Hepatocyte (in vitro differentiated cells): Measurements from ENCODE around the gene NELL2. TPM values are rescaled to one million over a fixed set of nuclear protein-coding genes. Genes with fewer than 3 reads are reported as not detected.

Source experiments
- DNase-seq: peaks from one replicate; pipeline ENCODE4 v3.0.0-alpha.2; 2016; ENCODE audit warnings: low spot score
- H2AFZ ChIP-seq: fragments of 200-600 bp; sonication (generic); 2 replicates; pipeline ENCODE4 v1.6.0; 2016; ENCODE audit warnings: antibody characterized with exemption, mild to moderate bottlenecking
- H3K27ac ChIP-seq: fragments of 200-600 bp; sonication (generic); 2 replicates; pipeline ENCODE4 v1.5.1; 2016; ENCODE audit warnings: mild to moderate bottlenecking
- H3K27me3 ChIP-seq: fragments of 200-600 bp; sonication (generic); 2 replicates; pipeline ENCODE4 v1.6.1; 2016
- H3K36me3 ChIP-seq: fragments of 200-600 bp; sonication (generic); replicated peaks from 2 replicates; pipeline ENCODE4 v1.5.1; 2016; ENCODE audit warnings: low read depth; ENCODE audit not compliant: insufficient read depth
- H3K4me1 ChIP-seq: fragments of 200-600 bp; sonication (generic); 2 replicates; pipeline ENCODE4 v1.5.1; 2016; ENCODE audit warnings: mild to moderate bottlenecking, moderate library complexity; ENCODE audit not compliant: insufficient read depth
- H3K4me2 ChIP-seq: fragments of 200-600 bp; sonication (generic); 2 replicates; pipeline ENCODE4 v1.6.0; 2016
- H3K4me3 ChIP-seq: fragments of 200-600 bp; sonication (generic); 2 replicates; pipeline ENCODE4 v1.5.1; 2016; ENCODE audit warnings: mild to moderate bottlenecking
- H3K79me2 ChIP-seq: fragments of 200-600 bp; sonication (generic); 2 replicates; pipeline ENCODE4 v1.6.0; 2017; ENCODE audit warnings: mild to moderate bottlenecking
- H3K9me2 ChIP-seq: fragments of 200-600 bp; sonication (generic); replicated peaks from 2 replicates; pipeline ENCODE4 v1.6.0; 2017; ENCODE audit warnings: mild to moderate bottlenecking; ENCODE audit not compliant: insufficient read depth
- H3K9me3 ChIP-seq: fragments of 200-600 bp; sonication (generic); 2 replicates; pipeline ENCODE4 v1.5.1; 2016; ENCODE audit warnings: low read depth, mild to moderate bottlenecking
- H4K20me1 ChIP-seq: fragments of 200-600 bp; sonication (generic); 2 replicates; pipeline ENCODE4 v1.6.0; 2016; ENCODE audit warnings: mild to moderate bottlenecking; ENCODE audit not compliant: insufficient read depth, poor library complexity, severe bottlenecking
- CTCF ChIP-seq: fragments of 200-600 bp; sonication (generic); IDR thresholded peaks from 2 replicates; pipeline ENCODE4 v1.5.1; 2016; ENCODE audit warnings: antibody characterized with exemption, mild to moderate bottlenecking; ENCODE audit not compliant: poor library complexity
- EZH2 ChIP-seq: fragments of 200-600 bp; sonication (generic); IDR thresholded peaks from 2 replicates; pipeline ENCODE4 v1.6.1; 2016; ENCODE audit warnings: antibody characterized with exemption, mild to moderate bottlenecking, borderline replicate concordance
- EZH2phosphoT487 ChIP-seq: fragments of 200-600 bp; sonication (generic); IDR thresholded peaks from one replicate; pipeline ENCODE4 v1.6.1; 2018; ENCODE audit warnings: antibody characterized with exemption, mild to moderate bottlenecking, low read depth, moderate library complexity; ENCODE audit not compliant: unreplicated experiment, severe bottlenecking
- WGBS: methylation state at CpG from one replicate; pipeline ENCODE4 v1.1.6; 2016; ENCODE audit warnings: low lambda C conversion rate; ENCODE audit errors: missing lambda C conversion rate; 5-methylcytosine and 5-hydroxymethylcytosine counted together
- polyA plus RNA-seq: library from polyadenylated mRNA; unstranded; fragments of >200 nt; fragmentation: Nextera tagmentation; extraction: Ambion mirVana; gene quantifications from 2 replicates; pipeline ENCODE4 v1.2.1, GENCODE V29; 2016
- total RNA-seq: library from RNA; depleted of rRNA; stranded (reverse); fragments of >200 nt; gene quantifications from 2 replicates; pipeline ENCODE4 v1.2.3, GENCODE V29; 2014

The NELL2 gene
- total and polyA plus RNA-seq, 2 experiments from 2014 or later: 7.4 to 31.3 TPM

- DNase-seq: no peak
These were observed 312.6 kb downstream of the NELL2 start for GRCh38 chr12:44563486-44563885.

GRCh38 chr12:44558340-44559100 lies 317.6 kb downstream of the NELL2 start:
- no peak overlapping the region for H2AFZ ChIP-seq
- H3K9me3 ChIP-seq: no peaks in the 10 kb centered on the region
- no peaks in the 10 kb centered on the region for H4K20me1 ChIP-seq
- no peaks in the 10 kb centered on the region for H3K9me2 ChIP-seq
- H3K27me3 ChIP-seq: no peaks in the 10 kb centered on the region
- TF ChIP-seq CTCF (no peak), EZH2 (no peak), EZH2phosphoT487 (no peak)
- H3K4me3 ChIP-seq: no peak overlapping the region
- H3K27ac ChIP-seq: no peak overlapping the region
- no peaks in the 10 kb centered on the region for H3K36me3 ChIP-seq
- no peak for DNase-seq
- no peak overlapping the region for H3K4me2 ChIP-seq
- H3K79me2 ChIP-seq: no peaks in the 10 kb centered on the region
- WGBS: 92% methylated on average over 14 of the region's 14 CpGs
- no peaks in the 10 kb centered on the region for H3K4me1 ChIP-seq

More at GRCh38 chr12:44563486-44563885, 312.6 kb downstream of the NELL2 start:
- Histone ChIP-seq H3K4me1 (no peaks in the 10 kb centered on the region), H3K9me2 (no peaks in the 10 kb centered on the region), H3K4me3 (no peak overlapping the region), H3K79me2 (no peaks in the 10 kb centered on the region), H4K20me1 (no peaks in the 10 kb centered on the region), H3K36me3 (no peaks in the 10 kb centered on the region), H3K27ac (no peak overlapping the region), H3K9me3 (no peaks in the 10 kb centered on the region), H3K4me2 (no peak overlapping the region), H2AFZ (no peak overlapping the region), H3K27me3 (no peaks in the 10 kb centered on the region)
- TF ChIP-seq EZH2 (no peak), EZH2phosphoT487 (no peak), CTCF (no peak)
- WGBS: 88% methylated on average over 4 of the region's 4 CpGs

GRCh38 chr12:44555454-44555853 lies 320.7 kb downstream of the NELL2 start:
- Histone ChIP-seq H3K79me2 (no peaks in the 10 kb centered on the region), H3K27me3 (no peaks in the 10 kb centered on the region), H2AFZ (no peak overlapping the region), H3K27ac (no peak overlapping the region), H3K4me3 (no peak overlapping the region), H4K20me1 (no peaks in the 10 kb centered on the region), H3K9me3 (no peaks in the 10 kb centered on the region), H3K36me3 (no peaks in the 10 kb centered on the region), H3K4me2 (no peak overlapping the region), H3K4me1 (no peaks in the 10 kb centered on the region), H3K9me2 (no peaks in the 10 kb centered on the region)
- DNase-seq: no peak
- TF ChIP-seq EZH2 (no peak), CTCF (no peak), EZH2phosphoT487 (no peak)

- Histone ChIP-seq H3K36me3 (no peaks in the 10 kb centered on the region), H3K4me1 (no peaks in the 10 kb centered on the region), H3K9me3 (no peaks in the 10 kb centered on the region), H3K27ac (no peak overlapping the region), H3K27me3 (no peaks in the 10 kb centered on the region), H4K20me1 (no peaks in the 10 kb centered on the region), H3K4me2 (no peak overlapping the region), H3K9me2 (no peaks in the 10 kb centered on the region), H2AFZ (no peak overlapping the region), H3K79me2 (no peaks in the 10 kb centered on the region), H3K4me3 (no peak overlapping the region)
- no peak for TF ChIP-seq CTCF
- TF ChIP-seq EZH2phosphoT487: no peak
- no peak for TF ChIP-seq EZH2
- DNase-seq: no peak
- WGBS: 84% methylated on average over 2 of the region's 2 CpGs
These were observed 324.5 kb downstream of the NELL2 start for GRCh38 chr12:44551631-44552030.
